Fibroblast of mammary gland (primary cell): ENCODE results near the gene GRK2.

Experiments
- DNase-seq: peaks from one replicate; pipeline ENCODE4 v3.0.0-alpha.2; 2010; ENCODE audit warnings: low read depth
- H3K4me3 ChIP-seq: 2 replicates; pipeline ENCODE4 v1.5.1; 2011; ENCODE audit warnings: low read depth, mild to moderate bottlenecking, low read length, moderate library complexity; ENCODE audit not compliant: control insufficient read depth
- CTCF ChIP-seq: conservative IDR thresholded peaks from 2 replicates; pipeline ENCODE4 v1.5.1; 2011; ENCODE audit warnings: low read depth, low read length, inconsistent platforms; ENCODE audit not compliant: control insufficient read depth, insufficient read depth

The GRK2 gene

GRCh38 chr11:67312187-67313021, 46.1 kb downstream of the GRK2 start:
- no peak overlapping the region for H3K4me3 ChIP-seq
- TF ChIP-seq CTCF = no peak
- DNase-seq = no peak

GRCh38 chr11:67313125-67313890, 47.0 kb downstream of the GRK2 start:
- TF ChIP-seq CTCF = no peak
- no peak for DNase-seq
- H3K4me3 ChIP-seq = no peak overlapping the region

GRCh38 chr11:67314218-67314617, 47.9 kb downstream of the GRK2 start:
- no peak for DNase-seq
- TF ChIP-seq CTCF = no peak
- H3K4me3 ChIP-seq = no peak overlapping the region

GRCh38 chr11:67315325-67315909, 49.1 kb downstream of the GRK2 start:
- DNase-seq = no peak
- no peak for TF ChIP-seq CTCF
- H3K4me3 ChIP-seq = no peak overlapping the region

- no peak for TF ChIP-seq CTCF
- peak overlapping the region; percentile 87 for H3K4me3 ChIP-seq
- DNase-seq = no peak
Measured at GRCh38 chr11:67316882-67317204, 50.6 kb downstream of the GRK2 start.

- H3K4me3 ChIP-seq = peak overlapping the region; percentile 87
- peak; percentile 77 for TF ChIP-seq CTCF
- DNase-seq = peak; percentile 91
Measured at GRCh38 chr11:67317205-67317887, 51.1 kb downstream of the GRK2 start.
